CD4-positive, CD25-positive, alpha-beta regulatory T cell (primary cell): ENCODE measurements around the gene LIMS2. TPM values are rescaled to one million over a fixed set of nuclear protein-coding genes. Genes with fewer than 3 reads are reported as not detected.

Experiments
- ATAC-seq, 2 donors: fragments of 150-1000 bp; cut with Tn5 transposase; one replicate each; pipeline ENCODE4 v1.10.0; 2021; ENCODE audit warnings: low read depth in 2 of 2, moderate number of reproducible peaks in 2 of 2, moderate library complexity in 1 of 2
- DNase-seq, 3 donors: peaks; one replicate each; pipeline versions ENCODE4 v3.0.0 to v3.0.0-alpha.2; 2012 to 2022; ENCODE audit warnings: mixed read lengths in 1 of 3
- H3K27ac ChIP-seq: one replicate; pipeline ENCODE4 v1.7.0; 2013; ENCODE audit warnings: mild to moderate bottlenecking, low read length; ENCODE audit not compliant: insufficient read depth, poor library complexity, severe bottlenecking
- H3K27me3 ChIP-seq: one replicate; pipeline ENCODE4 v1.7.0; 2013; ENCODE audit warnings: low read length; ENCODE audit not compliant: control insufficient read depth, insufficient read depth
- H3K36me3 ChIP-seq: one replicate; pipeline ENCODE4 v1.7.0; 2013; ENCODE audit warnings: mild to moderate bottlenecking, low read length, moderate library complexity; ENCODE audit not compliant: control insufficient read depth, insufficient read depth
- H3K4me1 ChIP-seq: 2 replicates; pipeline ENCODE4 v1.7.0; 2013; ENCODE audit warnings: mild to moderate bottlenecking, low read length; ENCODE audit not compliant: insufficient read depth, control insufficient read depth, poor library complexity, severe bottlenecking
- H3K4me3 ChIP-seq: one replicate; pipeline ENCODE4 v1.7.0; 2013; ENCODE audit warnings: low read depth, mild to moderate bottlenecking, low read length, moderate library complexity
- H3K9me3 ChIP-seq, 2 experiments: 1 replicate in 1 of 2; 2 replicates in 1 of 2; pipeline ENCODE4 v1.7.0; 2013; ENCODE audit warnings: low read length in 2 of 2, mild to moderate bottlenecking in 1 of 2, moderate library complexity in 1 of 2; ENCODE audit not compliant: control insufficient read depth in 2 of 2
- H3K27ac Mint-ChIP-seq, 3 donors: one replicate each; pipeline ENCODE4 v1.8.0; 2020 to 2022; ENCODE audit warnings: mild to moderate bottlenecking in 3 of 3, mixed read lengths in 3 of 3, moderate library complexity in 2 of 3
- H3K27me3 Mint-ChIP-seq: one replicate; pipeline ENCODE4 v1.8.0; 2022; ENCODE audit warnings: mild to moderate bottlenecking, mixed read lengths
- H3K36me3 Mint-ChIP-seq: one replicate; pipeline ENCODE4 v1.8.0; 2020; ENCODE audit warnings: mixed read lengths
- H3K4me1 Mint-ChIP-seq, 4 donors: one replicate each; pipeline ENCODE4 v1.8.0; 2020 to 2022; ENCODE audit warnings: mixed read lengths in 4 of 4, mild to moderate bottlenecking in 1 of 4
- H3K4me3 Mint-ChIP-seq, 4 donors: one replicate each; pipeline ENCODE4 v1.8.0; 2020 to 2022; ENCODE audit warnings: mild to moderate bottlenecking in 4 of 4, mixed read lengths in 4 of 4, moderate library complexity in 3 of 4
- H3K9me3 Mint-ChIP-seq, 7 donors: one replicate each; pipeline ENCODE4 v1.8.0; 2020 to 2022; ENCODE audit warnings: mixed read lengths in 7 of 7, mild to moderate bottlenecking in 3 of 7, moderate library complexity in 2 of 7
- polyA plus RNA-seq, 4 donors: library from polyadenylated mRNA; unstranded; fragments of 300-500 nt; fragmentation: Illumina TruSeq; gene quantifications; one replicate each; pipeline ENCODE4 v1.2.3, GENCODE V29; 2021
- total RNA-seq: library from RNA; stranded (reverse); gene quantifications from one replicate; pipeline ENCODE4 v1.2.3, GENCODE V29; 2022

LIMS2 gene
- total and polyA plus RNA-seq, 5 donors from 2014 or later = 10.8 to 23.8 (median 15.4) TPM

DNA sequence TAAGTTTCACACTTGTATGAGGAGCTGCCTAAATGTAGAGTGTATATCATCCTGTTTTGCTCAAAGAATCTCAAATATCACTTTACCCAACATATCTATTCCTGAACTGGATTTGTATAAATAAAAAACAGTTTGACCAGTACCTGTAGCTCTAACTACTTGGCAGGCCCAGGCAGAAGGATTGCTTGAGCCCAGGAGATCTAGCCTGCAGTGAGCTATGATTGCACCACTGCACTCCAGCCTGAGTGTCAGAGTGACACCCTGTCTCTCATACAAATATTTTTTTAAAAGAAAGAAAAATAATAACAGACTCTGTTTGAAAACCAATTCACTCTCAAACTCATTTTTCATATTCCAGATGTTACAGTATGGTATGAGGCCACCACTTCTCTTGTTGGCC lies 7.7 kb upstream of the LIMS2 start:
- Histone ChIP-seq H3K36me3 (no peaks in the 10 kb centered on the region), H3K4me3 (no peak overlapping the region), H3K27me3 (peaks cover 9% of the 10 kb centered on the region), H3K4me1 (no peaks in the 10 kb centered on the region), H3K9me3 (peaks cover 0 to 2% of the 10 kb centered on the region in 2 experiments), H3K27ac (no peak overlapping the region)
- ATAC-seq (no peak), DNase-seq (no peak)
- Mint-ChIP-seq H3K4me3 (no peak overlapping the region), H3K4me1 (no peaks in the 10 kb centered on the region), H3K9me3 (peaks cover 0 to 9% (median under 1%) of the 10 kb centered on the region in 7 donors), H3K36me3 (no peaks in the 10 kb centered on the region), H3K27me3 (peaks cover 37% of the 10 kb centered on the region), H3K27ac (no peak overlapping the region)

DNA sequence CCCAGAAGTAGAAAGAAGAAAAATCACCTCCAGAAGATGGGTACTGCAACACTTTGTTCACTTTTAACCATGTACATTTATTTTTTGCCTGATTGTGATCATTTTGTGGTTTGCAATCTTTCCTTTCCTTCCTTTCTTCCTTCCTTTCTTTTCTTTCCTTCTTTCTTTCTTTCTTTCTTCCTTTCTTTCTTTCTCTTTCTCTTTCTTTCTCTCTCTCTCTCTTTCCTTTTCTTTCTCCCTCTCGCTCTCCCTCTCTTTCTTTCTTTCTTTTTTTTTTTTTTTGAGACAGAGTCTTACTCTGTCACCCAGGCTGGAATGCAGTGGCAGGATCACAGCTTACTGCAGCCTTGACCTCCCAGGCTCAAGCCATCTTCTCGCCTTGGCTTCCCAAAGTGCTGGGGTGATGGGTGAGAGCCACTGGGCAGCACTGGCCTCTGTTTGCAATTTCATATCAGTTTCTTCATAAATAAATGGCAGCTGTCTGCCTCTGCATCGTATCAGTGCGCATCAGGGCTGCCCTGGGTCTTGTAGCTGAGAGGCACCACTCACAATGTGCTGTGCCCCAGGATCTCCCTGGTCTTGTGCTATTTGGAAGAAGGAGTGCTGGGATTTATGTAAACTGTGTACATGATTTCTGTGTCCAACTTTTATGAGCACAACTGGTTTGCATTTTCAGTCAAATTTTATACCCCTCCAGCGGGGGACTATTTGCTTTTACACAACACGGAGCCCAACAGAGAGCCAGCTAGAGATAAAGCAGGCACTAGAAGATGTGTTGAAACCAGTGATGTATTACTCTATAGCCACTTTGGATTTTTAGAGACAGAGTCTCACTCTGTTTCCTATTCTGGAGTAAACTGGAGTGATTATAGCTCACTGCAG lies 6.9 kb upstream of the LIMS2 start:
- no peaks in the 10 kb centered on the region for H3K9me3 ChIP-seq
- H3K4me3 ChIP-seq = no peak overlapping the region
- Mint-ChIP-seq H3K4me1 (no peaks in the 10 kb centered on the region), H3K9me3 (peaks cover 0 to 5% (median 0%) of the 10 kb centered on the region in 7 donors), H3K27me3 (peaks cover 37% of the 10 kb centered on the region), H3K27ac (no peak overlapping the region), H3K4me3 (no peak overlapping the region), H3K36me3 (no peaks in the 10 kb centered on the region)
- ATAC-seq (no peak), DNase-seq (no peak)
- no peaks in the 10 kb centered on the region for H3K36me3 ChIP-seq
- no peaks in the 10 kb centered on the region for H3K4me1 ChIP-seq
- no peak overlapping the region for H3K27ac ChIP-seq
- H3K27me3 ChIP-seq = peaks cover 6% of the 10 kb centered on the region

DNA sequence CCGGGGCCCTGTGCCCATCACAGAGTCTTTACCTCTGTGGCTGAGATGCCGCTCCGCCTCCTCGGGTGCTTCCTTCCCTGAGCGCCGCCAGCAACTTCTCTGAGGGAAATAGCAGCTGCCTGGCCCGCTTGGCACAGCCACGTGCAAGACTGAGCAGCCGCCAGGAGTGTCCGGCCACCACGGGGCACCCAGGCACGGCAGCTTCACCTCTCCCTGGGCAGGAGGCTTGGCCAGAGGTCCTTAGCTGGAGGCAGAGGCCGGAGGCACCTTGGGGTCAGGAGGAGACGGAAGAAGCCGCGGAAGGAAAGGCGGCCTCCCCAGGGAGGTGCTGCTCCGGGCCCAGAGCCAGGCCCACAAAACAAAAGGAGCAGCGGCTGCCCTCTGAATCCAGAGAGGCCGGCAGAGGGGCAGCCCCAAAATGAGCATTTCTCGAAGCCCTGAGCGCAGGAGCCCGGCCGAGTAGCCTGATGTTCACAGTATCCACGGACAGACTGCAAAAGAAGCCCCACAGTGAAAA lies 6.0 kb upstream of the LIMS2 start:
- H3K9me3 ChIP-seq = no peaks in the 10 kb centered on the region
- Mint-ChIP-seq H3K9me3 (peaks cover 0 to 2% (median 0%) of the 10 kb centered on the region in 7 donors), H3K27ac (no peak overlapping the region), H3K27me3 (peaks cover 37% of the 10 kb centered on the region), H3K4me3 (no peak overlapping the region), H3K36me3 (no peaks in the 10 kb centered on the region), H3K4me1 (no peaks in the 10 kb centered on the region)
- ATAC-seq (no peak), DNase-seq (no peak)
- H3K4me1 ChIP-seq = no peaks in the 10 kb centered on the region
- H3K36me3 ChIP-seq = no peaks in the 10 kb centered on the region
- H3K4me3 ChIP-seq = no peak overlapping the region
- peaks cover 6% of the 10 kb centered on the region for H3K27me3 ChIP-seq
- H3K27ac ChIP-seq = no peak overlapping the region

DNA sequence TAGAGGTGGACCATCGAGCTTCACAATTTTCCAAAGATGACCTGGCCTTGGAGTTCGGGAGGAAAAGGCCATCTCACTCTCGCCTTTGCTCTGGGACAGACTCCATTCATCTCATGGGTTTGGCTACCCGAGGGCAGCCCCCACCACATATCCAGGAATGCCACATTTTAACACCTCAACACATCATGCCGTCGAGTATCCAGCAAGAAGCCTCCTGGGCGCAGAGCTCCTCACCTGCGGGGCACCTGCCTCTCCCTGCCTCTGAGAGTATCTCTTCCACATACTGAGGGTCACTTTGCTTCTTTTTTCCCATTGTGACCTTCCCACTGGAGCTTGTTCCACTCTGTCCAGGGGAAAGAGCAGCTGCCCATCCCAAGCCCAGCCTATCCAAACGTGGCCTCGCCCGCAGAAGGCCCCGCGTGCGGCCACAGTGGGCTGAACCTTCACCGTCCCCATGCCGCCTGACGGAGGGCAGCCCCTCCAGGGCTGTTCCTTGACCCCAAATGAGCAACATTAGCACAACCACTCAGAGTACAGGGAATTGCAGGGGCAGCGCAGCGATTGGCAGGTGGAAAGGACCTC lies 5.5 kb upstream of the LIMS2 start:
- Histone ChIP-seq H3K27ac (no peak overlapping the region), H3K9me3 (no peaks in the 10 kb centered on the region), H3K4me1 (no peaks in the 10 kb centered on the region), H3K36me3 (no peaks in the 10 kb centered on the region), H3K27me3 (peaks cover 10% of the 10 kb centered on the region), H3K4me3 (no peak overlapping the region)
- Mint-ChIP-seq H3K27ac (no peak overlapping the region), H3K4me3 (no peak overlapping the region), H3K9me3 (no peaks in the 10 kb centered on the region), H3K27me3 (peaks cover 42% of the 10 kb centered on the region), H3K4me1 (peaks cover 0 to 3% (median 3%) of the 10 kb centered on the region in 4 donors), H3K36me3 (no peaks in the 10 kb centered on the region)
- ATAC-seq (no peak), DNase-seq (no peak)

DNA sequence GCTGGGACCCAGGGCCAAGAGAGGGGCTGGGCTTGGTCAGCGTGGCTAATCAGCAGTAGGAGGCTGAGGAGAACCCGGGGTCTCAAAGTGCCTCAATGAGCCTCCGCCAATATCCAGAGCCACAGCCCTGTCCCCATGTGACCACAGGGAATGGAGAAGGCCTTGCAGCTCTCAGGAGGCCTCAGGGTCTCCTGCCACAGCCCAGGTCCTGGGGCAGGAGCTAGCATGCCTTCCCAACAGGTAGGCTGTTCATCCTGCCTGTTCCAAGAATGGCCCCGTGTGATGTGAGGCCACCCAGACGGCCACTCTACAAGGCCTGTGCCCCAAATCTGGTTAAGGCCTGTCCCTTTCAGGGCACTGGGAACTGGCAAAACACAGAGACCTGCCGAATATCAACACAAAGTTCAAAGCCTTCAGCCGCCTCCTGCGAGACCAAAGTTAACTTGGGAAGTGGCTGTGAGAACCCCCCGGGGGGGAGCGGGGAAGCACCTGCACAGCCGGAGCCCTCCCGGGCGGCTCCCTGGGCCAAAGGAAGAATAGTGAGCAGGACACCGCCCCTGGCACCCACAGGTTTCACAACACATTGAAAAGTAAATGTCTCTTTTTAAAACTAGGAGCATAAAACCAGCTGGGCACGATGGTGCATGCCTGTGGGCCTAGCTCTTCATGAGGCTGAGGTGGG lies 4.5 kb upstream of the LIMS2 start:
- peaks cover 45% of the 10 kb centered on the region for H3K27me3 Mint-ChIP-seq
- ATAC-seq (no peak), DNase-seq (no peak)
- H3K36me3 Mint-ChIP-seq = no peaks in the 10 kb centered on the region
- Histone ChIP-seq H3K36me3 (no peaks in the 10 kb centered on the region), H3K4me3 (no peak overlapping the region), H3K9me3 (no peaks in the 10 kb centered on the region), H3K4me1 (peaks cover 5% of the 10 kb centered on the region), H3K27ac (no peak overlapping the region), H3K27me3 (peaks cover 11% of the 10 kb centered on the region)
- no peak overlapping the region for H3K4me3 Mint-ChIP-seq
- no peaks in the 10 kb centered on the region for H3K9me3 Mint-ChIP-seq
- H3K27ac Mint-ChIP-seq = no peak overlapping the region
- peaks cover 0 to 6% (median 5%) of the 10 kb centered on the region in 4 donors for H3K4me1 Mint-ChIP-seq

DNA sequence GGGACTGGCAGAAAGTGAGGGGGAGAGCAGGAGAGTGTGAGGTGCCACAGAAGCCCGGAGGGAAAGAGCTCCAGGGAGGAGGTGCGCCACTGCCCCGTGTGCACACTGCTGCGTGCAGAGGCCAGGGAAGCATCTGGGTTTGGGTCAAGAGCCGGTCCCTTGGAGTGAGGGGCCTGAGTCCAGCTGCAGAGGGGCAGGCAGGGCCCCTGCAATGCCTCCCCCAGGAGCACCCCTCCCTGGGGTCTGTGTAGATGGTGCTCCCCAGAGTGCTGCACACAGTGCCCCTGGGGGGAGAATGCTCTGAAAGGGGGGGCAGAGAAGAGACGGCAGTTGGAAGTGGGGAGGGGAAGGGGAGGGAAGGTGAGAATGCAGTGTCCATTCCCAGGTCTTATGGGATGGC lies 3.7 kb upstream of the LIMS2 start:
- H3K4me3 Mint-ChIP-seq = no peak overlapping the region
- no peak for ATAC-seq
- no peaks in the 10 kb centered on the region for H3K9me3 Mint-ChIP-seq
- no peak overlapping the region for H3K27ac ChIP-seq
- H3K4me1 ChIP-seq = peaks cover 10% of the 10 kb centered on the region
- DNase-seq = no peak
- H3K27me3 Mint-ChIP-seq = peaks cover 51% of the 10 kb centered on the region
- H3K9me3 ChIP-seq = no peaks in the 10 kb centered on the region
- H3K27ac Mint-ChIP-seq = no peak overlapping the region
- peaks cover 0 to 11% (median 9%) of the 10 kb centered on the region in 4 donors for H3K4me1 Mint-ChIP-seq
- no peaks in the 10 kb centered on the region for H3K36me3 ChIP-seq
- no peaks in the 10 kb centered on the region for H3K36me3 Mint-ChIP-seq
- peaks cover 14% of the 10 kb centered on the region for H3K27me3 ChIP-seq
- no peak overlapping the region for H3K4me3 ChIP-seq

DNA sequence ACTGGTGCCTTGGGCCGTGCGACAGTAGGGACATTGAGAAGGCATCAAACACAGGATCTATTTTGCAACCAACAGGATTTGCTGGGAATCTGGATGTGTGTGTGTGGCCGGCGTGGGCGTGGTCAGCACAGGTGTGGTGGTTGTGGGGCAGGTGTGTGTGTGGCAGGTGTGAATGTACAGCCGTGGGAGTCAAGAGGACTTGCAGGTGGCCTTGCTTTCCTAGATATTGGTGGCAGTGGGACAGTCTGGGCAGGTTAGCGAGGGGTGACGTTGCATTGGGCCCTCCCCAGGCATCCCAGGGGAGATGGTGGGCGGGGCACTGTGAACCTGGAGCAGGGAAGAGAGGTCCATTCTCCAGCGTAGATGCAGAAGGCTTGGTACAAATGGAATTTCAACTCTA lies 3.2 kb upstream of the LIMS2 start:
- Mint-ChIP-seq H3K9me3 (no peaks in the 10 kb centered on the region), H3K36me3 (no peaks in the 10 kb centered on the region), H3K27ac (no peak overlapping the region), H3K27me3 (peaks cover 56% of the 10 kb centered on the region), H3K4me3 (no peak overlapping the region), H3K4me1 (peaks cover 0 to 14% (median 9%) of the 10 kb centered on the region in 4 donors)
- Histone ChIP-seq H3K4me3 (no peak overlapping the region), H3K4me1 (peaks cover 10% of the 10 kb centered on the region), H3K36me3 (no peaks in the 10 kb centered on the region), H3K9me3 (no peaks in the 10 kb centered on the region), H3K27me3 (peaks cover 17% of the 10 kb centered on the region), H3K27ac (no peak overlapping the region)
- no peak for ATAC-seq
- DNase-seq = no peak
